Stomach smooth muscle (tissue), 2 donors: ENCODE data around the gene RIF1.

Experiments used
- H3K27ac ChIP-seq: one replicate; pipeline ENCODE4 v1.7.0; 2013; ENCODE audit warnings: mild to moderate bottlenecking, low read length, inconsistent platforms
- H3K27me3 ChIP-seq, 2 donors: one replicate each; pipeline ENCODE4 v1.7.0; 2013; ENCODE audit warnings: low read length in 2 of 2; ENCODE audit not compliant: insufficient read depth in 2 of 2, control insufficient read depth in 1 of 2
- H3K36me3 ChIP-seq, 2 donors: one replicate each; pipeline ENCODE4 v1.7.0; 2013; ENCODE audit warnings: low read length in 2 of 2; ENCODE audit not compliant: control insufficient read depth in 2 of 2, insufficient read depth in 2 of 2
- H3K4me1 ChIP-seq: one replicate; pipeline ENCODE4 v1.7.0; 2013; ENCODE audit warnings: low read length; ENCODE audit not compliant: control insufficient read depth, insufficient read depth
- H3K4me3 ChIP-seq, 2 donors: one replicate each; pipeline ENCODE4 v1.7.0; 2013; ENCODE audit warnings: low read length in 2 of 2
- H3K9ac ChIP-seq, 2 donors: one replicate each; pipeline ENCODE4 v1.7.0; 2013; ENCODE audit warnings: low read length in 2 of 2, mild to moderate bottlenecking in 1 of 2
- H3K9me3 ChIP-seq, 2 donors: one replicate each; pipeline ENCODE4 v1.7.0; 2013; ENCODE audit warnings: low read length in 2 of 2; ENCODE audit not compliant: control insufficient read depth in 2 of 2
- donor health status: healthy.
- donor health status: Pancreatic carcinoma.

Gene RIF1

DNA sequence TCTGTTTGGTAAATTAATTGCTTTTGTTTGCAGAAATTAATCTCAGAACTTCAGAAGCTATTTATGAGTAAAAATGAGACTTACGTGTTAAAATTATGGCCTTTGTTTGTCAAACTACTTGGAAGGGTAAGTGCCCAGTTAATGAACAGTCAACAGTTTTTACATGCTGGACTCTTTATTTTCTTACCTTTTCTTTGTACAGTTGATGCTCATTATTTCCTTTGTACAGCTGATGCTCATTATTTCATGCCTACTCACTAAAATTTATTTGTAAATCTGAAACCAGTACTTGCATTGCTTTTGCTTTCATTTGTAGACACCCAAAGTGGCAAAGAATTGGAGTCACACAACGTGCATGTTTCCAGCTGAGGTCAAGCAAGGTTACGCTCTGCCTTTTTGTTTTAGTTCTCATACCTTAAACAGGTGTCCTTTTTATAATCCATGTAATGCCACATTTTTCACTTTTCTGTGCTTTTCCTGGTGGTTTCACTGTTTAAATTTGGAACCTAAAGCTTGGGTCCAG lies 13.3 kb downstream of the RIF1 start:
- H3K9ac ChIP-seq: no peak overlapping the region
- no peak overlapping the region for H3K27ac ChIP-seq
- no peaks in the 10 kb centered on the region for H3K9me3 ChIP-seq
- H3K4me3 ChIP-seq: no peak overlapping the region
- H3K27me3 ChIP-seq: no peaks in the 10 kb centered on the region
- H3K4me1 ChIP-seq: no peaks in the 10 kb centered on the region
- H3K36me3 ChIP-seq: peaks cover 16 to 24% of the 10 kb centered on the region in 2 donors

DNA sequence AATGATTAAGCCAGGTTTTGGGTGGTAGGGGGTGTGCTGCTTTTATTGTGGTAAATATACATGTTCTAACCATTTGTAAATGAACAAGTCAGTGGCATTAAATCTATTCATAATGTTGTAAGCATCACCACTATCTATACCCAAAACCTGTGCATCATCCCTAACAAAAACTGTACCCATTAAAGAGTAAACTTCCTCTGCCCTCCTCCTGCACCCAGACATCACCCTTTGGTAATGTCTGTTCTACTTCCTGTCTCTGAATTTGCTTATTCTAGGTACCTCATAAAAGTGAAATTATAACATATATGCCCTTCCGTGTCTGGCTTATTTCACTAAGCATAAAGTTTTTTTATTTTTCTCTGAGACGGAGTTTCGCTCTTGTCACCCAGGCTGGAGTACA lies 14.1 kb downstream of the RIF1 start:
- no peaks in the 10 kb centered on the region for H3K9me3 ChIP-seq
- H3K27me3 ChIP-seq: no peaks in the 10 kb centered on the region
- H3K36me3 ChIP-seq: peaks cover 16 to 24% of the 10 kb centered on the region in 2 donors
- H3K4me3 ChIP-seq: no peak overlapping the region
- H3K27ac ChIP-seq: no peak overlapping the region
- no peak overlapping the region for H3K9ac ChIP-seq
- H3K4me1 ChIP-seq: no peaks in the 10 kb centered on the region

DNA sequence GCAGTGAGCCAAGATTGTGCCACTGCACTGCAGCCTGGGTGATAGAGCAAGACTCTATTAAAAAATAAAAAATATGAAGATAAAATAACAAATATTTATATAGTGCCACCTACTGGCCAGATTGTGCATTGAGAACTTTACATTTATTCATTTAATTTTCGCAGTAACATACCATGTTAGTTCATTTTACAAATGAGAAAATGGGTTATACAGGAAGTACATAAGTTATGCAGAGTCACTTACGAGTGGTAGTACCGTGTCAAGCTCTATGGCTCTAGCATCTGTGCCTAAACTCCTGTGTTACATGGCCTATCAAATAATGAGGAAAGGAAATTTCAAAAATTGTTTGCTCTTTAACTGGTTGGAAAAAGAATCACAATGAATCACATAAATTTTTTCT lies 27.9 kb downstream of the RIF1 start:
- Histone ChIP-seq H3K4me1 (no peaks in the 10 kb centered on the region), H3K9me3 (no peaks in the 10 kb centered on the region), H3K36me3 (peaks cover 26 to 33% of the 10 kb centered on the region in 2 donors)

DNA sequence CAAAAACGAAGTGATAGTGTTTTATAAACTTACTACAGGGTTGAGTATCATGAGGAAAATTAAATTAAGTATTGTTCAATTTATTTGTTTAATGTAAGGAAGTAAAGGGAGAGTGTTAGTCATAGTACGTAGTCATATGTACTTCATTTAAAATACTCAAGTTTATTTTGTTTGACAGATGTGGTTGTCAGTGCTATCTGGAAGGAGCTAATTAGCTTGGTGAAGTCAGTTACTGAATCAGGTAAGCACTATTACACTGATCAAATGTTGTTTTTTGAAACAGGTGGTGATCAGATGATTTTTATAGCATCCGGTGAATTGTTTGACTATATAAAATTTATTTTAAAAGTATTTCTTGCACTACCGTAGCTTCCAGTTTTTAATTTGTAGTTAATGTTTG lies 28.8 kb downstream of the RIF1 start:
- H3K4me1 ChIP-seq: no peaks in the 10 kb centered on the region
- no peaks in the 10 kb centered on the region for H3K27me3 ChIP-seq
- no peak overlapping the region for H3K27ac ChIP-seq
- H3K9me3 ChIP-seq: no peaks in the 10 kb centered on the region
- no peak overlapping the region for H3K9ac ChIP-seq
- peaks cover 26 to 33% of the 10 kb centered on the region in 2 donors for H3K36me3 ChIP-seq
- no peak overlapping the region for H3K4me3 ChIP-seq

More for the DNA sequence above, 27.9 kb downstream of the RIF1 start:
- H3K9ac ChIP-seq: no peak overlapping the region
- no peak overlapping the region for H3K27ac ChIP-seq
- H3K4me3 ChIP-seq: no peak overlapping the region
- H3K27me3 ChIP-seq: no peaks in the 10 kb centered on the region

DNA sequence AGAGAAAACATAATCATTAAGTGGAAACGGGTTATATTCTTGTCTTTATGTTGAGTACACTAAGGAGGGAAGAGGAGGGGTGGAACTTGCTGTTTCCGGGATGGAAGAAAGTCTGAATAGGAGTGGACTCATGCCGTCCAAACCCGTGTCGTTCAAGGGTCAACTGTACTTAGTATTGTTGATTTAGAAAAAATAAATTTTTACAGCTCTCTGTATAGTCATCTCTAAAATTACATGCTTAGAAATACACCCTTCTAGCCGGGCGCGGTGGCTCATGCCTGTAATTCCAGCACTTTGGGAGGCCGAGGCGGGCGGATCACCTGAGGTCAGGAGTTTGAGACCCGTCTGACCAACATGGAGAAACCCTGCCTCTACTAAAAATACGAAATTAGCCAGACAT lies 29.4 kb downstream of the RIF1 start:
- no peak overlapping the region for H3K27ac ChIP-seq
- peaks cover 28 to 35% of the 10 kb centered on the region in 2 donors for H3K36me3 ChIP-seq

DNA sequence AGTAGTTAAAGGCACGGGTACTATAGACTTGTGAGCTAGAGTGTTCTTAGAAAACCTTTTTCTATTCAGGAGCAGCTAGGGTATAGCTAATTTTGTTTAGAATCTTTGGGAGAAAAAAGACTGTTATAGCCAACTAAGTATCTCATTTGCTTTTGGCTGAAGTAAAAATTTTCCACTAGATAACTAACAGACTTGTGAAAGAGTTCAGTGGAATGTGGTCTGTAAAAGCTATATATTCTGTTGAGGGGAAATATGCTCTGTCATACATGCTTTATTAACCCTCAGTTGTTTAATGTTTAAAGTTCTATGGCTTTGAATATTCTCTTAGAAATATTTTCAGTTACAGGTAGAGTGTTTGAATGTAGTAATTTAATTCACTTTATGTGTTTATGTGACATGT lies 49.7 kb downstream of the RIF1 start:
- Histone ChIP-seq H3K27me3 (no peaks in the 10 kb centered on the region), H3K4me3 (no peak overlapping the region), H3K9me3 (no peaks in the 10 kb centered on the region), H3K36me3 (peaks cover 8 to 27% of the 10 kb centered on the region in 2 donors), H3K27ac (no peak overlapping the region), H3K4me1 (no peaks in the 10 kb centered on the region), H3K9ac (no peak overlapping the region)

More for the DNA sequence above, 29.4 kb downstream of the RIF1 start:
- no peaks in the 10 kb centered on the region for H3K4me1 ChIP-seq
- no peak overlapping the region for H3K4me3 ChIP-seq
- no peaks in the 10 kb centered on the region for H3K9me3 ChIP-seq
- no peak overlapping the region for H3K9ac ChIP-seq
- H3K27me3 ChIP-seq: no peaks in the 10 kb centered on the region

DNA sequence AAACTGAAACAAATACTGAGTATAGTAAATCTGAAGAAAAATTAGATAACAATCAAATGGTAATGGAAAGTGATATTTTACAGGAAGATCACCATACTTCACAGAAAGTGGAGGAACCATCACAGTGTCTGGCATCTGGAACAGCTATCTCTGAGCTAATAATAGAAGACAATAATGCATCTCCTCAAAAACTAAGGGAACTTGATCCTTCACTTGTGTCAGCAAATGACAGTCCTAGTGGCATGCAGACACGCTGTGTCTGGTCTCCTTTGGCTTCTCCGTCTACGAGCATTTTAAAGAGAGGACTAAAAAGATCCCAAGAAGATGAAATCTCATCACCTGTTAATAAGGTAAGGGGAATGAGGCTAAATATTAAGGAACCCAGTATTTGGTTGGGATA lies 56.1 kb downstream of the RIF1 start:
- no peaks in the 10 kb centered on the region for H3K27me3 ChIP-seq
- H3K4me1 ChIP-seq: no peaks in the 10 kb centered on the region
- peaks cover 23 to 55% of the 10 kb centered on the region in 2 donors for H3K36me3 ChIP-seq
- H3K9me3 ChIP-seq: no peaks in the 10 kb centered on the region
- H3K27ac ChIP-seq: no peak overlapping the region
- no peak overlapping the region for H3K9ac ChIP-seq
- H3K4me3 ChIP-seq: no peak overlapping the region

DNA sequence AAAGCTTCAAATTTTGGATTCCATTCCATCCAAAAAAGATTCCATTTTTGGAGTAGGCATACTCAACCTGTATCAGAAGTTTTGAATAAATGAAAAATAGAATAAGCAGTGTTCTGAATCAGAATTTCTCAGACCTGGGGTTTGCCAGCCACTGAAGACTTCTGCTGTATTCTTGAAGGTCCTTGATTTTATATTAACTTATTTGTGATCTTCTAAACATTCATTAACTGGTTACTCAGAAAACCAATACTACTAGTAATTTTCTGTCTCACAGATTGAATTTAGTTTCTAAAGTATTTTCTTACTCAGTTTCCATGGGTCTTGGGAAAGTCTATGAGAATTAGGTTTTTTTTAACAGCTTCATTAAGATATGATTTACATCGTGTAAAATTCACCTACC lies 60.9 kb downstream of the RIF1 start:
- Histone ChIP-seq H3K9me3 (no peaks in the 10 kb centered on the region), H3K4me3 (no peak overlapping the region), H3K4me1 (no peaks in the 10 kb centered on the region), H3K36me3 (peaks cover 20 to 49% of the 10 kb centered on the region in 2 donors), H3K9ac (no peak overlapping the region), H3K27me3 (no peaks in the 10 kb centered on the region), H3K27ac (no peak overlapping the region)

DNA sequence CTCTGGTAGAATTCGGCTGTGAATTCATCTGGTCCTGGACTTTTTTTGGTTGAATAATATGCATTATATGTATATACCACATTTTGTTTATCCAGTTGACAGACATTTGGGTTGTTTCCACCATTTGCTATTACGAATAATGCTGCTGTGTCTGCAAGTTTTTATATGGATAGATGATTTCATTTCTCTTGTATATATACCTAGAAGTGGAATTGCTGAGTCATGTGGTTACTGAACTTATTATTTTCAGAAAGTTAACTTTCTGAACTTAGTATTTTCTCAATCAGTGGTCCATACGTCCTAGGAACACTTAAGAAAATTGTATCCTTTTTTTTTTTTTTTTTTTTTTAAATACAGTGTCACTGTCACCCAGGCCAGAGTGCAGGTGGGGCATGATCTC lies 63.3 kb downstream of the RIF1 start:
- no peak overlapping the region for H3K4me3 ChIP-seq
- no peaks in the 10 kb centered on the region for H3K9me3 ChIP-seq
- no peaks in the 10 kb centered on the region for H3K27me3 ChIP-seq
- H3K9ac ChIP-seq: no peak overlapping the region
- peaks cover 20 to 41% of the 10 kb centered on the region in 2 donors for H3K36me3 ChIP-seq
- no peaks in the 10 kb centered on the region for H3K4me1 ChIP-seq
- H3K27ac ChIP-seq: no peak overlapping the region

DNA sequence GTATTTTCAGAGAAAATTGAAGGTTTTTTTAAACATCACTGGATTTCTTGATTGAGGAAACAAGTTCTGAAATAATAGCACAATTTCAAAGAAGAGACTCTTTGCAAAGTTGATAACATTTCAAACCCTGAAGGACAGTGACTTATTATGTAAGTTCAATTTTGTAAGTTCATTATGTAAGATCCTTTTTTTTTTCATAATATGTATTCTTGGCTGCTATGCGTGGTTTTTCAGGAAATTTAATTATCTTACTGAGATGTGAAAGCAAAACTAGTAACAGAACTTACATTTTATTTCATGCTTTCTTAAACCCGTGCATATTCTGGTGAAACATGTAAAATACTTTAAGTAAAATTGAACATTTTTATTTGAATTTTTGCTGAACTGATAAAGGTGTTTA lies 65.4 kb downstream of the RIF1 start:
- H3K27ac ChIP-seq: no peak overlapping the region
- no peak overlapping the region for H3K9ac ChIP-seq
- H3K36me3 ChIP-seq: peaks cover 8 to 21% of the 10 kb centered on the region in 2 donors
- H3K4me1 ChIP-seq: no peaks in the 10 kb centered on the region
- no peaks in the 10 kb centered on the region for H3K27me3 ChIP-seq
- no peak overlapping the region for H3K4me3 ChIP-seq
- H3K9me3 ChIP-seq: no peaks in the 10 kb centered on the region

DNA sequence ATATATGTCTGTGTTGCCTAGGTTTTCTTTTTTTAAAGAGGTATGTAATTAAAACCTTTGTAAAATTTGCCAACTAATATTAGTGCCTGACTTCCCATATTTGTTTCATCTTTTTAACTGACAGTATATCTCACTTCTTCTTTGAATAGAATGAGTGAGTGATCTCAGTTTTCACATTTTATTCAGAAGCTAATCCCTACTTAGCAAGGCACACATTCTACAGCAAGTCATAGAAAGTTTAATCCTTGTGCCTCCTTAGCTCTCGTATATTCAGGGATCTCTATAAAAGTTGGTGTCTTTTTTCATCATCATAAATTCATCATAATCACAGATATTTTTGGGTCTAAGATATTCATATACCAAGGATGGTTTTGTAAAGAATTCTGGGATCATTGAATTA lies 66.6 kb downstream of the RIF1 start:
- peaks cover 4 to 16% of the 10 kb centered on the region in 2 donors for H3K36me3 ChIP-seq
- no peaks in the 10 kb centered on the region for H3K9me3 ChIP-seq
- H3K4me3 ChIP-seq: no peak overlapping the region

More for the DNA sequence above, 66.6 kb downstream of the RIF1 start:
- Histone ChIP-seq H3K27me3 (no peaks in the 10 kb centered on the region), H3K4me1 (no peaks in the 10 kb centered on the region), H3K27ac (no peak overlapping the region), H3K9ac (no peak overlapping the region)
